Prostate gland (tissue), 2 donors: Measurements from ENCODE around the gene STK39. TPM values are rescaled to one million over a fixed set of nuclear protein-coding genes. Genes with fewer than 3 reads are reported as not detected.

Source experiments
- DNase-seq: peaks from one replicate; pipeline ENCODE4 v3.0.0-alpha.2; 2019; ENCODE audit warnings: low spot score
- H3K27ac ChIP-seq, 2 donors: fragments of 200-600 bp; sonication (generic); 2 replicates each; pipeline ENCODE4 v1.5.1; 2017 to 2019
- H3K27me3 ChIP-seq: fragments of 200-600 bp; sonication (generic); replicated peaks from 2 replicates; pipeline ENCODE4 v1.5.1; 2019; ENCODE audit not compliant: insufficient read depth
- H3K36me3 ChIP-seq, 2 donors: fragments of 200-600 bp; sonication (generic); 1 replicate in 1 of 2; 2 replicates in 1 of 2; pipeline versions ENCODE4 v1.5.1 to v1.8.1; 2017 to 2019
- H3K4me1 ChIP-seq: fragments of 200-600 bp; sonication (generic); replicated peaks from 2 replicates; pipeline ENCODE4 v1.5.1; 2019
- H3K4me3 ChIP-seq, 2 donors: fragments of 200-600 bp; sonication (generic); 2 replicates each; pipeline ENCODE4 v1.5.1; 2017 to 2019
- H3K9me3 ChIP-seq: fragments of 200-600 bp; sonication (generic); 2 replicates; pipeline ENCODE4 v1.5.1; 2017
- CTCF ChIP-seq, 4 experiments: fragments of 200-600 bp in 2 of 4; fragments of 450-650 bp in 2 of 4; sonication (generic) in 2 of 4; IDR thresholded peaks; 1 replicate in 3 of 4; 2 replicates in 1 of 4; pipeline ENCODE4 v1.5.1; 2016 to 2019; ENCODE audit warnings: antibody characterized with exemption in 4 of 4, mild to moderate bottlenecking in 2 of 4, moderate library complexity in 2 of 4
- POLR2A ChIP-seq: fragments of 450-650 bp; IDR thresholded peaks from one replicate; pipeline ENCODE4 v1.6.1; 2016; ENCODE audit warnings: antibody characterized with exemption, mild to moderate bottlenecking
- POLR2AphosphoS5 ChIP-seq: sonication (generic); formaldehyde crosslinking; IDR thresholded peaks from one replicate; pipeline ENCODE4 v1.6.1; 2017; ENCODE audit warnings: antibody characterized with exemption
- WGBS: methylation state at CpG from one replicate; pipeline ENCODE4 v1.1.5; 2018; 5-methylcytosine and 5-hydroxymethylcytosine counted together
- intact Hi-C: fragments of 100-400 bp; cut with DNase I; formaldehyde crosslinking; loops from one replicate; pipeline ENCODE4 v1.14.2; 2022
- total RNA-seq, 2 donors: library from RNA; depleted of rRNA; stranded (reverse); fragments of >200 nt; gene quantifications; one replicate each; pipeline ENCODE4 v1.1.0, GENCODE V29; 2016

The STK39 gene
- total RNA-seq, 2 donors from 2014 or later = 32.2 to 54.7 TPM

DNA sequence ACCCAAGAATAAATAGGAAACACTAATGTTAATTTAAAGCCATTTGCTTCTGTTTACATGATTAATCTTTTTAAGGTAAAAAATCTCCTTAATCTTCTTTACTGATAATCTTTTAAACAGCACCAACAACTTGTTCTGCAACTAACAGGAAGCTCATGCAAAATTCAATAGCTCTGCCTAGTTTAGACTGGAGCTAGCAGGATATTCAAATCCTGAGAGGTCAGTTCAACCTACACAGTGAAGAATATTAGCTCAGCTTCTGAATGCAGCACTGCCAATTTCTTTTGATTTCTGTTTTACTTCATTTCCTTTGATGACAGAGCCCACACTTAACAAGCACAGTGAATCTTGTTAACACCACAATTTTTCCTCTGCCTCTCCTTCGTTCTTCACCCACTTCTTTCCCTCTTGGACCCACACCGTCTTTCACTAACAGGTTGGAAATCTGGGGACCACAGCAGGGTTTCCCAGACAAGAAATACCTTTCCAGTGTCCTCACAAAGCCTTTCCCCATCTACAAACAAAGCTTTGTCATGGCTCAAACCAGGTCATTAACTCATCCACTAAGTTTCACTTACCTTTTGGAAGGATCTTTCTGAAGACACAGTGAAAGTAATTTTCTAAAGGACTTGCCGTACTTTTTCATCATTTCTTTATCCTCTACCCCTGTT lies 109.8 kb downstream of the STK39 start:
- Histone ChIP-seq H3K36me3 (no peaks in the 10 kb centered on the region), H3K4me3 (no peak overlapping the region), H3K27me3 (no peaks in the 10 kb centered on the region), H3K9me3 (no peaks in the 10 kb centered on the region), H3K4me1 (peaks cover 4% of the 10 kb centered on the region), H3K27ac (peak overlapping the region; percentile 13 to 40)
- 63% methylated on average over 3 of the region's 3 CpGs for WGBS
- TF ChIP-seq POLR2AphosphoS5 (no peak), POLR2A (no peak), CTCF (IDR thresholded peaks at IDR 0.05) (no peak)
- intact Hi-C loops = no loop called here
- DNase-seq = no peak

DNA sequence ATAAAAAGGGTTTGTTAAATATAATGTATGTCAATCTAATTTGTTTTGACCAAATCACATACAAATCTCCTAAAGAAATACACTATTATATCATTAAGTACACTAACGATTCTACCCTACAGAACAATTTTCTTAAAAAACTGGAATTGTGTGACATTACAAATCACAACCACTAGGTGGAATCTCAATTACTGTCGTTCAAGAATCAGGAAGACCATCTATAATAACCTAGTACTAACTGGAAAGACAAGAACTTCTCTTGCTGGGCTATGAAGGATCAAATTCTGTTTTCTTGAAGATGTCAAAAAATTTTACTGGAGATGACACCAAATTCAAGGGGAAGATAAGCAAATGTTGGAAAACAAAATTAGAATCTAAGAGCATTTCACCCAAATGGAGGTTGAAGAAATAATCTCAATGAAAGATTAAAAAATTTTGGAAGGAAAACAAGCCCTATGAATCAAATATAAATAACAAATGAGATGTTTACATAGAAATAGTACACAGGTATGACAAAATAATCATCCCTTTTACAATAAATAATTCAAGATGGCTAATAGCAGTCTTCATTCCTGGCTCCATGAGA lies 110.9 kb downstream of the STK39 start:
- intact Hi-C loops = no loop called here
- no peaks in the 10 kb centered on the region for H3K9me3 ChIP-seq
- TF ChIP-seq CTCF (IDR thresholded peaks at IDR 0.05) = peak in 3 of 4 experiments; percentile 47 to 54 (median 53)
- TF ChIP-seq POLR2A = no peak
- H3K4me3 ChIP-seq = no peak overlapping the region
- no peak overlapping the region for H3K27ac ChIP-seq
- H3K4me1 ChIP-seq = peaks cover 4% of the 10 kb centered on the region
- 46% methylated on average over 2 of the region's 2 CpGs for WGBS
- H3K27me3 ChIP-seq = no peaks in the 10 kb centered on the region
- no peaks in the 10 kb centered on the region for H3K36me3 ChIP-seq
- DNase-seq = no peak

- Histone ChIP-seq H3K36me3 (no peaks in the 10 kb centered on the region), H3K27me3 (no peaks in the 10 kb centered on the region), H3K4me1 (peaks cover 4% of the 10 kb centered on the region), H3K27ac (no peak overlapping the region), H3K9me3 (no peaks in the 10 kb centered on the region), H3K4me3 (no peak overlapping the region)
- WGBS = 95% methylated on average over 4 of the region's 4 CpGs
- TF ChIP-seq CTCF (IDR thresholded peaks at IDR 0.05) = no peak
- no peak for TF ChIP-seq POLR2A
- TF ChIP-seq POLR2AphosphoS5 = no peak
- intact Hi-C loops = no loop called here
- DNase-seq = no peak
Measured at GRCh38 chr2:168135630-168136029, 111.8 kb downstream of the STK39 start.

- no peak for TF ChIP-seq CTCF (IDR thresholded peaks at IDR 0.05)
- no peak for TF ChIP-seq POLR2A
- no peak for TF ChIP-seq POLR2AphosphoS5
- Histone ChIP-seq H3K27me3 (no peaks in the 10 kb centered on the region), H3K9me3 (no peaks in the 10 kb centered on the region), H3K27ac (no peak overlapping the region), H3K36me3 (no peaks in the 10 kb centered on the region), H3K4me3 (no peak overlapping the region), H3K4me1 (peaks cover 4% of the 10 kb centered on the region)
- intact Hi-C loops = no loop called here
- no peak for DNase-seq
- 58% methylated on average over 2 of the region's 2 CpGs for WGBS
Measured at GRCh38 chr2:168135121-168135520, 112.3 kb downstream of the STK39 start.

- WGBS = 93% methylated on average over 5 of the region's 5 CpGs
- intact Hi-C loops = no loop called here
- DNase-seq = no peak
- TF ChIP-seq POLR2A = no peak
- no peak for TF ChIP-seq POLR2AphosphoS5
- TF ChIP-seq CTCF (IDR thresholded peaks at IDR 0.05) = no peak
- Histone ChIP-seq H3K27ac (no peak overlapping the region), H3K36me3 (no peaks in the 10 kb centered on the region), H3K27me3 (no peaks in the 10 kb centered on the region), H3K4me3 (no peak overlapping the region), H3K4me1 (peaks cover 4% of the 10 kb centered on the region), H3K9me3 (no peaks in the 10 kb centered on the region)
Measured at GRCh38 chr2:168134485-168134884, 112.9 kb downstream of the STK39 start.
